SK-N-DZ (cell line): ENCODE measurements around the gene PPM1K. TPM values are rescaled to one million over a fixed set of nuclear protein-coding genes. Genes with fewer than 3 reads are reported as not detected.
"Not testable (repeated sequence)": the region's sequence is repeated elsewhere in the genome, so short reads cannot be mapped to it uniquely, and the experiment has no call there.

Experiments
- DNase-seq: peaks from one replicate; pipeline ENCODE4 v3.0.0-alpha.2; 2015; ENCODE audit warnings: low spot score
- polyA plus RNA-seq, 2 experiments: library from polyadenylated mRNA; depleted of rRNA; stranded (reverse); fragments of >200 nt; gene quantifications; 2 replicates each; pipeline ENCODE4 v1.2.3, GENCODE V29; 2014

The PPM1K gene
- polyA plus RNA-seq (2014; cell fraction: cytosol; rRNA removed), result 7.2 and 10.2 TPM in 2 replicates
- 7.2 and 9.0 TPM in 2 replicates for polyA plus RNA-seq (2014; cell fraction: nucleus; rRNA removed)

DNA sequence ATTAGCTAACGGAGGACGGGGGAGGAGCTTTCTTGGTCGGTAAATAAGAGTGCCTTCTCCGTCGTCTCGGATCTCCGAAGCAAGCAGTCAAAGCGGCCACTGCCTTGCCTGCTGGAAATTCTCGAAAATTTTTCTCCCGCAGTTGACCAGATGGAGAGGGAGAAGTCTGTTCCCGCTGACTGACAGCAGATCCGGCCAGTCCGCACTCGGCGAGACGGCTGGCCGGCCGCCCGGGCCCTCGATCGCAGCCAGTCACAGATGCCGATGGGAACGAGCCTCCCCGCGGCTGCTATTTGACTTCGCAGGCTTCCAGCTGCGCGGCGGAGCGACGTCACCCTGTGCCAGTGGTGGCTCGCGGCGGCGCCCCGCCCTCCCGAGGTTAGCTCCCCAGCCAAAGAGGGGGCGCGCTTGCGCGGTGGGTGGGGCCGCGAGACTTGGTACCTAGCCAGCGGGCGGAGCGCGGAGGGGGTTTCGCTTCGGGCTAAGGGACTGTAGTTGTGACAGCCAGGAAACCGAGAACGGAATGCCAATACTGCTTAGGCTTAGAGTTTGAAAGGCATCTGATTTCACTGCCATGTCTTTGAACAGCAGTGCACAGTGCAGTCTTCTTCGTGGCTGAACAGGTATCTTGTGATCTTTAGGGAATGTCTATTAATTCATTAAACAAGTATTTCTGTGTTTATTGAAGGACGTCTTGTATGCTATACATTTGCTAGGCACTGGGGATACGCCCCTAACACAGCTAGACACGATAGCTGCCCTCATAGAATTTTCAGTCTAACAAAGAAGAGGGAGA, at the start of gene PPM1K:
TSS of gene PPM1K (minus strand) at position 123 of the 796 bp plus-strand sequence. CDS start 5,978 bp downstream, outside the sequence.
- DNase-seq, result peak; percentile 95

DNA sequence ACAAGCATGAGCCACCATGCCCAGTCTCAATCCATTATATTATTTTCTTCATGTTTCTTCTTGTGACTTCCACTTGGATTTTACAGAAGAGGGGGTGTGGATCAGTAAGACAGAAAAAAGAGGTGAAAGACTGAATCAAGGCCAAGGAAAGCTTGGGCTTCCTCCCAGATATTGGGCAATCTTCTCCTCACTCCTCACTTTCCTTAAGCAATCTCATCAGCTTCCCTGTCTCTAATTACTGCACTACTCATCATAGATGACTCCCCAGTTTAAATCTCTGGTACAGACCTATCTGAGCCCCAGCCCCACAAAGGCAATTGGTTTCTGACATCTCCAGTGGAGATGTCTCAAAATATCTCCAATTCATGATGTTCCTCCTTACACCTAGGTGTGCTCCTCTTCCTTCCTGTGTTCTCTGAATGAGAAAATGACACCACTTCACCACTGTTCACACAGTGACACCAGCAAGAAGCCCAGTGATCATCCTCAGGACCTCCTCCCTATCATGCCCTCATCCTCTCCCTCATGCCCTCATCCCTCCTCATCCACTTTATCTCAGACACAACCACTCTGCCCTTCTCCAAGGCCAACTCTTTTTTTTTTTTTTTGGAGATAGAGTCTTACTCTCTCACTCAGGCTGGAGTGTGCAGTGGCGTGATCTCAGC, 49.5 kb upstream of the PPM1K start:
- no peak for DNase-seq

DNA sequence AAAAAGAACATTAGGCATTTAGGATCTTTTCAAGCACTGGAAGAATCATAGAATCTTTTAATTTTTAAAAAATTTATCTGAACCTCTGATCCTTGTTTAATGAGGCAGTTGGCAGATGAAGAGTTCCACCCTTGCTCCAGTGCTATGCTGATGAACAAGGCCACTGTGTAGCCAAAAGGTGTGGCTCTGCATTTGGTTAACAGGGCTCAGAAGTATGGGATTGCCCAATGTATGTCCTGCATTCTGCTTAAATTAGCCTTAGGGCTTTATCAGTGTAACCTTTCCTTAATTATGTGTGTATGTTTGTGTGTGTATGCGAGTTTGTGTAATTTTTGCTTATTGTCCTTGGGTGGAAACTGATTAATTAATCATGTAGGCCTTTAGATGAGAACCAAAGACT, 43.3 kb upstream of the PPM1K start:
- no peak for DNase-seq

DNA sequence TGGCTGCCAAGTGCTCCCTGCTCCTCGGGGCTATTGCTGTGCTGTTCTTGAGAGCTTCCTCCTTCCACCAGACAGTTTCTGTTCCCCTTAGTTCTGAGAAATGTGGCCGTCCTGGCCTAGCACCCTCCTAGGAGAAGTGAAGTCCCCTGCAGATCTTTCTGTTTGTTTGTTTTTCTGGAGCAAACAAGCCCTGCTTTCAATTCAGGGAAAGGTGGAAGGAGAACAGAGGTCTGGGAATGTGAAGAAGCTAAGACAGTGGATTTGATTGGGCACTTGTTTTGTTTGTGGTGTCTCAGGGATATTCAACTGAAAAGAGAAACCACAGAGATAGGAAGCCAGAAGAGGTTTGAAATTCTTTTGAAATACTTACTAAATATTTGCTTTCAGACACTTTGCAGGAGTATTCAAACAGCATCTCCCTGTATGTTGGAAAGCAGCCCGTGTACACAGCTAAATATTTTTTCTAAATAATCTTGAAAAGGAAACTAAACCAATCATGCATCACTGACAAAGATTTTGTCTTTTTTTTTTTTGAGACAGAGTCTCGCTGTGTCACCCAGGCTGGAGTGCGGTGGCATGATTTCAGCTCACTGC, 36.5 kb upstream of the PPM1K start:
- no peak for DNase-seq

DNA sequence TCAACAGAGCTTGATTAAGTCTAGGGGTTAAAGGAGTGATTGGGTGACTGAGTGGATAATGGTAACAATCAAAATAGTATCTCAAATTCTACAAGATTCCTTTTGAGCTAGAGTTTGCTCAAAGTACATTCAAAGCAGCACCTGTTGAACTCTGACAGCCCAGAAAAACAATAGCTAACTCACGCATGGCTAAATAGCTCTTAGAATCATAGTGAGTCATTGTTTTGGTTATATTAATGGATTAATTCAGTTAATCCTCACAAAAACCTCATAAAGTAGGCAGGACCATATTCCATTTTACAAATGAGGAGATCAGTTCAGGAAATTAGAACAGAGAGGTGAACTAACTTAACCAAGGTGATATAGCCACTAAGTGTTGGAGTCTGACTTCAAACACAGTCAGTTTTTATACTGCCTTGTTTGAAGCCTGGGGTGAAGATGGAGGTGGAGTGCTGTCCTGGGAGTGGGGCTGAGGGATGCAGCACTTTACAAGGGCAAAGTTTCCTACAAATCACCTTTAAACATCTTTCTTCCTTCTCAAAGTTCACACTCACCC, 35.9 kb upstream of the PPM1K start:
- DNase-seq, result no peak

DNA sequence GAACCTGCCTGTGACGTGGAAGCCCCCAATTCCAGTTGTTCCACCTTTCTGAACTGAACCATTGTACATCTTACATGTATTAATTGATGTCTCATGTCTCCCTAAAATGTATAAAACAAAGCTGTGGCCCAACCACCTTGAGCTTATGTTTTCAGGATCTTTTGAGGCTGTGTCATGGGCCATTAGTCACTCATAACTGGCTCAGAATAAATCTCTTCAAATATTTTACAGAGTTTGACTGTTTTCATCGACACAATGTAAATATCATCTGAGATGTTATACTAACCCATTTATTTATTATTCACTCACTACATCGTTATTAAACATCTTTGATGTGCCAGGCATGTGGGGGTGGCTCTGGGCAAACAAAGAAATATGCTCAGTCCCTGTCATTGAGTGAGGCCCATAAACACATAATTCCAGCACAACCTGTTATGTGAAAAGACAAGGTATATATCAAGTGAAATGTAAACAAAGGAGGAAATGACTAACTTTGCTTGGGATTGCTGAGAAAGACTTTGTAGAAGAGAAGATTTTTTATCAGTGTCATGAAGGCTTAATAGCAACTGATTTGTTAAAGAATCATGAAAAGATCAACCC, 34.5 kb upstream of the PPM1K start:
- no peak for DNase-seq

DNA sequence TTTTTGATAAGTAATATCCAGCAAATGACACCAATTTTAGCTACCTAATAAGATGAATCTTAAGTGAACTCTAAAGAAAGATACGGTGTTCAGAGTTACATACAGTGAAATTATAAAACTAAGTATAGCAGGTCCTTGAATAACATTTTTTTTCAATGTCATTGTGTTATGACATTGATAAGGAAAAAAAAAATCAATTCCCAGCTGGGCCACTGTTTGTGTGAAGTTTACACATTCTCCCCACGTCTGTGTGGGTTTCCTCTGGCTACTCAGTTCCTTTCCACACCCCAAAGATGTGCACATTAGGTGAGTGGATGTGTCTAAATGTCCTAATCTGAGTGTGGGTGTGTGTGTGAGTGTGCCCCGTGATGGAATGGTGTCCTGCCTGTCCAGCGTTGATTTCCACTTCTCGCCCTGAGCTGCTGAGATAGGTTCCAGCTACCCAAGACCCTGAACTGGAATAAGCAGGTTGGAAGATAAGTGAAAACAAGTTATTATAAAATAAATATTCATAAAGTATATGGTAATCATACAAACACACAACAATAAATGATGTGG, 31.2 kb upstream of the PPM1K start:
- no peak for DNase-seq

DNA sequence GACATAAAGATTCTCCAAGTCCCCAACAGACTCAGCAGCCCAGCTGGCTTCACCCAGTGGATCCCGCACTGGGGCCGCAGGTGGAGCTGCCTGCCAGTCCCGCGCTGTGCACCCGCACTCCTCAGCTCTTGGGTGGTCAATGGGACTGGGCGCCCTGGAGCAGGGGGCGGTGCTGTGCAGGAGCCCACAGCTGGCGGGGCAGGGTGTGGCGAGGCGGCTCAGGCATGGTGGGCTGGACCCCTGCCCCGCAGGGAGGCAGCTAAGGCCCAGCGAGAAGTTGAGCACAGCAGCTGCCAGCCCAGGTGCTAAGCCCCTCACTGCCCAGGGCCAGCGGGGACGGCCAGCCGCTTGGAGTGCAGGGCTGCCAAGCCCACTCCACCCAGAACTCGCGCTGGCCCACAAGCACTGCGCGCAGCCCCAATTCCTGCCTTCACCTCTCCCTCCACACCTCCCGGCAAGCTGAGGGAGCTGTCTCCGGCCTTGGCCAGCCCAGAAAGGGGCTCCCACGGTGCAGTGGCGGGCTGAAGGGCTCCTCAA, 28.8 kb upstream of the PPM1K start:
- DNase-seq, result not testable (repeated sequence)

DNA sequence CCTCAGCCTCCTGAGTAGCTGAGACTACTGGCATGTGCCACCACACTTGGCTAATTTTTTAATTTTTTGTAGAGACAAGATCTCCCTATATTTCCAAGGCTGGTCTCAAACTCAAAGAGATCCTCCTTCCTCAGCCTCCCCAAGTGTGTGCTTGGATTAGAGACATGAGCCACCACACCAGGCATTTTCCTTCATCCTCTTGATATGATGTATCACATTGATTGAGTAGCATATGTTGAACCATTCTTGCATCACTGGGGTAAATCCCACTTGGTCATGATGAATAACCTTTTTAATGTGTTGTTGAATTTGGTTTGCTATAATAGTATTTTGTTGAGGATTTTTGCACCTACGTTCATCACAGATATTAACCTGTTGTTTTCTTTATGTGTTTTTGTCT, 24.2 kb upstream of the PPM1K start:
- no peak for DNase-seq

DNA sequence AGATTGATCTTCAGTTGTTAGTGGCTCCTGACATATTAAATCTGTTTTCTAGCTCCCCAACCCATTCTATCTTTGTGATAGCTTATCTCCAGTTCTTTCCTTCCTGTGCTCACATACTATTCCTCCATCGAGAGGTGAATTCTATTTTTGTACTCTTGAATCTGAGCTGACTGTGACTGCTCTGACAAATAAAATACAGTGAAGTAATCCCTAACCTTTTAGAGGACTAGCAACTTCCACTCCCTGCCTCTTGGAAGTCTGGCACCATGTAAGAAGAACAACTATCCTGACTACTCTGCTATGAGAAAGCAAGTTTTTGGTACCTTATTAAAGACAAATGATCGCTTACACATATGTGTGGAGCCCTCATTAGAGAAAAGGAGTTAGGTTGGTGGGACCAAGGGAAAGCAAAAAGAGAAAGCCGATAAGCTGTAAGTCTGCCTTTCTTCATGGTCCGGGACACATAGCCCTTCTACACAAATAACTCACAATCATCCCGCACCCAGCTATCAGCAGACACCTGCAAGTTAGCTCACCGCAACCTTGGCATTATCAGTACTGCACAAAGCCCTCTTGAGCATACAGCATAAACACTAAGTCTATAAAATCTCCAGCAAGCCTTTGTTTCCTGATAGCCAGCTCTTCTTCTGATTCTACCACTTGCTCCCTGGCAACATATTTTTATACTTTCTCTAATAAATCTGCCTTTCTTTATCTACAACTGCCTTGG, 13.5 kb upstream of the PPM1K start:
- DNase-seq, result no peak

DNA sequence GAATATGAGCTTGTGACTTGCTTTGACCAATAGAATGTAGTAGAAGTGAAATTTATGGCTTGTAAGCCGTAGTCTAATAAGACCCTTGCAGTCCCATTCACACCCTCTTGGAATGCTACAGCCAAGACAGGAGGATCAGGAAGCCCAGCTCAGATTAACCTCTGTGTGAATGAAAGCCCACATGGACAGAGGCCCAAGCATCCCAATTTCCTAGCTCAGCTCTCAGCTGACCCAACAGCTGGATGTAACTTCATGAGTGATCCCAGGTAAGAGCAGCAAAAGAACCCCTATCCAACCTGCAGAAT, 12.8 kb upstream of the PPM1K start:
- no peak for DNase-seq

DNA sequence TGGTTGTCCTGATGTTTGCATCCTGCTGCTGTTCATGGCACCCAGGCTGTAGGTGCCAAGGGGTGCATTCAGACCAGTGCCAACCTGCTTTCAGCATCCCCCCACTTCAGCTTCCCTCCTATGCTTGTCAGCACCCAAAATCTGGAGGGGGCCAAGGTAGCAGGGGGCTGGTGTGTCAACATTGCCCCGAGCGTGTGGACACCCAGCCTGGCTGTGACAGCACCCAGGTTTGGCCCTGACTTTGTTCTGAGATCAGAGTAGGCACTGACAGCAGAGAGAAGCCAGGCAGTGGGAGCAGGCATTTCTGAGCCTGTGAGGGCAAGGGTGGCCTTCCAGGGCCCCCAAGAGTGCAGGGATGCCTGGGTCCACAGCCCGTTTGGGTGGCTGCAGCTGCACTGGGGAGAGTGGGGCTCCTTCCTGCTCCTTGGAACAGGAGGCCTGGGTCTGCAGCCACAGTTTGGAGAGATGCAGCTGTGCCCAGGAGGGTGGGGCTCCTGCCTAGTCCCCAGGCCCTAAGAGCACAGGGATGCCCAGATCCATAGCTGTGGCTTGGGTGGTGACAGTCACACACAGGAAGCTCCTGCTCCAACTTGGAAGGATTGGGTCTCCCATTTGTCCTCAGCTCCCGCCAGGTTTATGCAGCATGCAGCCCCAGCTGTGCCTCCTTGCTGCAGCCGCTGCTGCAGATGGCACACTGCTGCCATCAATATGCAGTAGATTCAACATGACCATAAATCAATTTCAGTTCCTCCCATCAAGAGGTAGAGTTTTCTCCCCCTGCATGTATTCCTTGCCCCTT, 12.3 kb upstream of the PPM1K start:
- DNase-seq, result no peak

DNA sequence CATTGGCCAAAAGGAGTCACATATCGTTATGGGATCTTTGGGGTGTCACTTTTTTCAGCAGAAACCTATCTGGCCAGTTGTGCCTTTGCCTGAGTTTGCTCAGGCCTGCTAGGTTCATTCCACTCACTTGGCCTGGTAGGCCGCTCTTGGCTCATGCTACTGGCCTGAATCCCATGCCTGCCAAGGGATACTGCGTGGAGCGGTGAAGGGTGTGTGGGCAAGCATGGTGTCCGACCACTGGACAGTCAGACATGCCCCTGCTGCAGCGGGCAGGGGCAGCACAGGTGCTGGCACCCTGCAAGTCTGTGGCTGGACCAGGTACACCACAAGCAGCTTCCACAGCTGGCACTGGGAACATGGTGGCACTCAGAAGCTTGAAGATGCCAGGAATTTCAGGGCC, 11.3 kb upstream of the PPM1K start:
- no peak for DNase-seq

DNA sequence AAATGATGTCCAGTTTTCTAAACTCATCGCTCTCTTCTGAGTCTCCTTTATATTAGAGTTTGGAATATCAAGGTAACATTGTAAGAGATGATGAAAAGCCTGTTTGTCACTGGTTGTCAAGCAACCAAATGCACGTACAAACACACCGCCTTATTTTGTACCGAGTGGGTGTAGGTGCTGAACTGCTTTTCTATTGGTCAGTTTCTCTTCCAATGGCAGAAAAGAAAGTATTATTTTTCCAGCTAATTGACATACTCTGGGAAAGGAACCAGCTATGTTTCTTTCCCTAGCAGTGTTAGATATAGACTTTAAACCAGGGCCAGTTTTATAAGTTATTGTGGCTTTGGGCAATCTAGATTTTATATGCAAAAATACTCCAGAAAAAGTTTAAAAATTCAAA, 6.6 kb upstream of the PPM1K start:
- peak; percentile 16 for DNase-seq

DNA sequence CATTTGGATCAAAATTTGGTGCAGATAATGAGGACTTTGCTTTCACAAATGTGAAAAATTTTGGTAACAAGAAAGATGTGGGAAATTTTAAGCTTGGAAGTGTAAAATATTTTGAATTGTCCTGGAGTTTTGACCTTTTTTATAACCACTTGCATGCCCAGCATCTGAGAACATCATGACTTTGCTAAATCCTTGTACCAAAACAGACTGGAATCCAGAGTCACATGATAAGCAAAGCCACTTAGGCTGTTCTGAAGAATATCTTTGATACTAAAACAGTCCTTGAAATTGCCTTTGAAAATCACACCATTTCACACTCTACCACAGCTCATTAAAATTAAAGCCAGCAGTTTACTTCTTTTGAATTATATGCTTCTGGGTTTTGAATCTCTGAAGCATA, 2.5 kb upstream of the PPM1K start:
- DNase-seq, result no peak

DNA sequence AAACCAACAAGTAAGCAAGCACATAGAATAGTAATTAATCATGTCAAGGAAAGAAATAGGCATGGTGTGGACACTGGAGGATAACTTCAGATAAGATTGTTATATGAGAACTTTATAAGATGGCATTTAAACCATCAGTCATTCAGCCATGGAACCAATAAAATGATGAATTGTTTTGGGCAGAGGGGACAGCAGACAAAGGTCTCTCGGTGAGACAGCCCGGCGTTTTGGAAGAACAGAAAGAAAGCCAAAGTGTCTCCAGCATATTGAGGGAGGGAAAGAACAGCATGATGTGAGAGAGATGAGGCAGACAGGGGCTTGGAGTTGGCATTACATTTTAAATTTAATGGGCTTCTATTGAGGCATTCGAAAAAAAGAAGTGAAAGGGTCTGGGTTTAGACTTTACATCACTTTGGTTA, 883 bp upstream of the PPM1K start:
- no peak for DNase-seq

DNA sequence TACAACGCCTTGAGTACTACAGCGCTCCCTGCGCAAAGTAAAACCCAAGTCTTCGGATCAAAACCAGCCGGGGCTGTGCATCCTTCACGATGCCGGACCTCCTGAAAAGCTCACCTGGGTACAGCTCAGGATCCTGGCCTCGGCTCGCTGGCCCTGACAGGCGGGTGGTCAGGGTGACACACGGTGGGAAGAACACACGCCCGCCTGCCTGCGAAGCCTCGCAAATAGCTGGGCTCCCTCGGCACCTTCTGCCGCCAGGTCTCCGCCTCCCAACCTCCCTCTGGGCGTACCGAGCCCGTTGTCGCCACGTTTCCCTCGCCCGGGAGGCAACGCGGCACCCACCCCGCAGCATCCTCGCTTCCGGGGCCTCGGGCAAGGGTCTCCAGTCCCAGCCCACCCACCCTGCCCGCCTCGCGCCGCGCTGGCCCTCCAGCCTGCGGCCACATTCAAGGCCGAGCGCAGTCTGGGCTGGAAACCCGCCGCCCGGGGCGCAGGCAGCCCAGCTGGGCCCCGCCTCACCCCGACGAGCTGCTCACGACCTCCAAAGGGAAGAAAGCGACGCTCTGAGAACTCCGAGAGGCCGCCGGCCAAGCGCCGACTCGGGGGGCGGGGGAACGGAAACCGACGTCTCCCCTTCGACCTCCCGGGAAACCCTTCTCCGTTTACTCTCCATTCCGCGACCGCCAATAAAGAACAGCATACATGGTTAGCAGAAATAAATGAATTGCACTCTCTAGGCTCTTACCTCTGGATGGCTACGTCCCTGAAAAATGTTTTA, 511 bp downstream of the PPM1K start:
- DNase-seq, result peak; percentile 72

DNA sequence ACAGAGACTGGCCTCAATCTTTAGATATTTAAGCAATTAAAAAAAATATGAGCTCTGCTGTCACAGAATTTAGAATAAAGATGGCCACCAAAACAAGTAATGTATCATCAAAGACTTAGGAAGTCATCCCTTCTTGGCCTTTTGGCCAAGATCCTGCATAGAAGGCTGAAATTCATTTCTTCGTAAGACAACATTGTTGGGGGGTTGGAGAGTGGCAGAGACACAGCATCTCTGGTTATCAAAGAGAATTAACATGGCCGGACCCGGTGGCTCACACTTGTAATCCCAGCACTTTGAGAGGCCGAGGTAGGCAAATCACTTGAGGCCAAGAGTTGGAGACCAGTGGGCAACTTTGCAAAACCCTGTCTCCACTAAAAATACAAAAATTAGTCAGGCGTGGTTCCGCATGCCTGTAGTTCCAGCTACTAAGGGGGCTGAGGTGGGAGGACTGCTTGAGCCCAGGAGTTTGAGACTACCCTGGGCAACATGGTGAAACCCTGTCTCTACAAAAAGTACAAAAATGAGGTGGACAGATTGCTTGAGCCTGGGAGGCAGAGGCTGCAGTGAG, 4.0 kb downstream of the PPM1K start:
- DNase-seq, result no peak

DNA sequence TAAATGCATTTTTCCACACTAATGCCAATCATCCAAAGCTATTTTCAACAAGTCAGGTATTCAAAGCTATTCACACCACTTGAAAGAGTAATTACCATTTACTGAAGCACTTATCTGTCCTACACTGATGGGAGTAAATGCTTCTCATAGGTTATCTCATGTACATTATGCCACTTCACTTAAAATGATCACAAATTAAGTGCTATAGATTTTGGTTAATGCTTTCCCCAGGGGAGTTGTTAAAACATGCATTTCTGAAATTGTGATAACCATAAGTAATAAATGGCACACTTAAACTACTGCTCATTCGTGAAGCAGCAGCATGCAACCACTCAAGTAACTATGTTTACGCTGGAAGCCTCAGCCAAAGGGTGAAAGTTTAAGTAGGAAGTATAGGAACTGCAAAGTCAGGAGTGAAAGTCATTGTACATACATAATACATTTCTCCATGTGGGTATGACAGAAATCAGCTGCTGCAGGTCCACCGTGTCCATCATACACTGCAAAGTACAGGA, 6.6 kb downstream of the PPM1K start:
- no peak for DNase-seq
